GM18499 (cell line): Measurements from ENCODE around the gene CCDC32.

ENCODE experiments used
- ATAC-seq: cut with Tn5 transposase; IDR thresholded peaks from one replicate; pipeline ENCODE4 v1.9.1; 2021; ENCODE audit warnings: moderate number of reproducible peaks; ENCODE audit not compliant: insufficient read depth, unreplicated experiment

Gene CCDC32

GRCh38 chr15:40569129-40569953, 4.5 kb upstream of the CCDC32 start, which contains the start of gene RPUSD2:
RPUSD2 (plus strand) TSS chr15:40569299; CDS start chr15:40569338, 39 bp downstream.
- no peak for ATAC-seq

DNA sequence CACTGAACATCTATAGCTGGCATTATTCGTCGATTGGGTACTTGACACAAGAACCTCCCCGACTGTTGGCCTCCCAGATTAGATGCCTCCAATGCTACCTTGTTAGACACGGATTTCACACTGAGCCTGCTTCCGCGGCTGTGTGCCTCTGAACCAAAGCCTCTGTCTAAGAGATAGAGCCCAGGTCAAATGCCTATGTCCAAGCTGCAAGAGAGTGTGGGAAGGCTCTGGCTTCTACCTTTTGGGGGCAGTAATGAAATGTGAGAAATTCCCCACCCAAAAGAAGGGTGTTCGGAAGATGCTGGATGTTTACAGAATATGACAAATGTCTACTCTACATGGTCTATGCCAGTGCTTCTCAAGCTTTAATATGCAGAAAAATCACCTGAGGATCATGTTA, 2.3 kb upstream of the CCDC32 start:
- ATAC-seq, result no peak

DNA sequence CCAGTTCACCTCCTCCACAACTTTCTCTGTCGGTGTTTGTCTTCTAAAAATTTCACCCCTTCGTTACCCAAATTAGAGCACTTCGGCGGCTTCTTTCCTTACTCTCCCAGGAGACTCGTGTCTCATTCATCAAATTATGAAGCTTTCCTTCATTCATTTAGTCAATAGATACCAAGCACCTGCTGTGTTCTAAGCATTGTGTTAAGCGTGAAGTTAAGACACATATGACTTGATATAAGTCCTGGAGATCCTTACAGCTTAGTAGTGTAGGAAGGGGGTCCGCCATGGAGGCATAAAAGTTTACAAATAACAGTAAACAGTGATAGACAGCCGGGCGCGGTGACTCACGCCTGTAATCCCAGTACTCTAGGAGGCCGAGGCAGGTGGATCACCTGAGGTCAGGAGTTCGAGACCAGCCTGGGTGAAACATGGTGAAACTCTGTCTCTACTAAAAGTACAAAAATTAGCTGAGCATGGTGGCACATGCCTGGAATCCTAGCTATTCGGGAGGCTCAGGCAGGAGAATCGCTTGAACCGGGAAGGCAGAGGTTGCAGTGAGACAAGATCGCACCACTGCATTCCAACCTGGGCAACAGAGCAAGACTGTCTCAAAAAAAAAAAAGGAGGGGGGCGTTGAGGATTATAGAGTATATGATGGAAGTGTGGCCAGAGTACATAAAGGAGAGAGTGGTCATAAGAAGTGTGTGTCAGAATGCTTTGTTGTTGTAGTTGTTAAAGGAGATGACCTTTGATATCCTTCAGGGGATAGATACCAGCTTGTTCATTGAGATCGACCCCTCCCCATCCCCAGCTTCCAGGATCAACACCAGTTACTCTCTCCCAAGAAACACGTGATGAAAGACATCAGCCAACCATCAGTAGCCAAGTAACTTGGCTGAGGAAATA, 744 bp upstream of the CCDC32 start:
- no peak for ATAC-seq

DNA sequence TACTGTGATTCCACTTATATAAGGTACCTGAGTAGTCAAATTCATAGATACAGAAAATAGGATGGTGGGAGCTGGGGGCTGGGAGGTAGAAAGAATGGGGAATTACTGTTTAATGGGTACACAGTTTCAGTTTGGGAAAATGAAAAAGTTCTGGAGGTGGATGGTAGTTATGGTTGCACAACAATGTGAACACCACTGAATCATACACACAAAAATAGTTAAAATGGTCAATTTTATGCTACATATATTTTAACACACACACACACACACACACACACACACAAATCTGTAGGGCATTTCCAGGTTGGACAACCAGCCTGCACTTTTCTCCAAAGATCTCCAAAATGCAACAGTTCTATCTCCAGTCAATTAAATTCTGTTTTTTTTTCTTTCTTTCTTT, 1.4 kb downstream of the CCDC32 start:
- no peak for ATAC-seq

GRCh38 chr15:40562691-40563090, 2.2 kb downstream of the CCDC32 start:
- no peak for ATAC-seq

DNA sequence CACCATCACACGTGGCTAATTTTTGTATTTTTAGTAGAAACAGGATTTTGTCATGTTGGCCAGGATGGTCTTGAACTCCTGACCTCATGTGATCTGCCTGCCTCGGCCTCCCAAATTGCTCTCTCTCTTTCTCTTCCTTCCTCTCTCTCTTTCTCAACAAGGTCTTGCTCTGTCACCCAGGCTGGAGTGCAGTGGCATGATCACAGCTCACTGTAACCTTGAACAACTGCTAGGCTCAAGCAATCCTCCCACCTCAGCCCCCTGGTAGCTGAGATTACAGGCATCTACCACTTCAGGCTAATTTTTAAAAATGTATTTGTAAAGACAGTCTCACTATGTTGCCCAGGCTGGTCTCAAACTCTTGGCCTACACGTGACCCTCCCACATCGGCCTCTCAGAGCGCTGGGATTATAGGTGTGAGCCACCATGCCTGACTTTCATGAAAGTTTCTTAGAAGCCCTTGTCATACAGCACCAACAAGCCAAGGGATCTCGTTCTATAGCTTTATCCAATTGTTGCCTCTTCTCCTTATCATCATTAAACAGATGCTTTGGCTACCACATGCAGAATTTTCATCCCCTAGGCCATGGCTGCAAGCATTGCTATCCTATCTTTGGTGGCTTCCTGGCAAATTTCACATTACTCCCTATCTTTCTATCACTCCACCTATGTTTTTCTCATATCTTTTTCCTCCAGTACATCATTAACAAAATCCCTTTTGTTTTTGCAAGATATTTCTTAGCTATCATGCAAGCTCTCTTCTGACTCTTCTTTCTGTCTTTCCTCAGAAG, 5.7 kb downstream of the CCDC32 start:
- ATAC-seq, result no peak

GRCh38 chr15:40555876-40556275, 9.0 kb downstream of the CCDC32 start:
- no peak for ATAC-seq

DNA sequence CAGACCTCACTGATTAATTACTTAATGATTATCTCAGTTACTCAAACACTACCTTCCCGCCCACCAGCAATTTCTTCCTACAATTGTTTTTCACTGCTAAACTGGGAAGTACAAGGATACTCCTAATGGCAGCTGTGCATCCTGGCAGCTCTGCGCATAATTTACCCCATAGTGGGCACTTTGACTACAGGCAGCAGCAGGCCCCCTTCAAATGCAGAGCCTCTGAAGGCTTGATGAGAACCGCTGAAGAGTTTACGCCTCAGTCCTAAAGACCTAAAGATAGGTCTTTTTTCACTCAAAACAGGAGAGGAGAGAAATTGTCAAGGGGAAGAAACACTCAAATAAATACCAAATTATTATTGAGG, 10.7 kb downstream of the CCDC32 start:
- no peak for ATAC-seq

DNA sequence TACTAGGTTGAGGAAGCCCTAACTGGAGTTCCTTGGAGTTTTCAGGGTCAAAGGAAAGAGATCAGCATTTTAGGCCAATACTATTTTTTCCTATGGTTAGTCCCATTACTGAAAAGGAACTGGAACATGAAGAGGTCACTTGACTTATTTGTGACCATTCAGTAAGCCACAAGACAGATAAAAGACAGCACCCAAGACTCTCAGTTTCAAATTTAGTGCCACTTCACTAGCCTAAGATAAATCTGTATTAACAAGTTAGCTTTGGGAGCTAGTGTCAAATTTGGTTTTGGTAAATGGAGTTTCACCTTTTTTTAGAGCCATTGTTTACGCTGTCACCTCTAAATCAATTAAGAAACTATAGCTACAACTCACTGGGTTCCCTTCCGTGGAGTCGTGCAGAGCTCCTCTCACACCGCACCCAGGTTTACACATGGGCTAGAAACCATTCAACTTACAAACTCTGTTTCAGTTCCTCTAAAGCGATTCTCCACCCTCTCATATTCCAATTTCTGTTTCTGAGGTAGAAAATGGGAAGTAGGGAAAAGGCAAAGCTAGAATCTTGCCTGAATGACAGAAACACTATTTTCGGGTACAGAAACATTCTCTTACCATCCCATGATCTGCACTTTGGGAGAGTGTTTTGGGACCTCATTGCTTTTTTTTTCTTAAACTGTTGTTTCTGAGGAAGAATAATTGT, 14.4 kb downstream of the CCDC32 start:
- peak; percentile 68 for ATAC-seq

- no peak for ATAC-seq
Observed at GRCh38 chr15:40549894-40550293, 14.9 kb downstream of the CCDC32 start.

GRCh38 chr15:40548610-40549009, 16.2 kb downstream of the CCDC32 start:
- no peak for ATAC-seq

DNA sequence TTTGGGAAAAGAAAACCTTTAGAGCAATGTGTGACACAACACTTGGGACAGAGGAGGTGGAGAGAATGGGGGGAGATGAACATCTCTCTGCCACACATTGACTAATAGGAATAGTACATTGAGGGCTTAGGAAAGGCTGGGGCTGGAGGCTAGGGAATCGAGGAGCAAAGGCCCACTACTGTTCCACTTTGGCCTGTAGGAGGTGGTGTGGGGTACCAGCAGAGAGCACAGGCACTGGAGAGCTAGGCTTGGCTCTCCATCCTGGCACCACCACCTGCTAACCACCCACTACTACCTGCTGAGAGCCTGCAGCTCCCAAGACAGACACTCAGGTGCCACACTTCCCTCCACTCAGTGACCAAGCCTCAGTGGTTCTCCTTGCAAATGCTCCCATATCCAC, 19.4 kb downstream of the CCDC32 start:
- no peak for ATAC-seq

DNA sequence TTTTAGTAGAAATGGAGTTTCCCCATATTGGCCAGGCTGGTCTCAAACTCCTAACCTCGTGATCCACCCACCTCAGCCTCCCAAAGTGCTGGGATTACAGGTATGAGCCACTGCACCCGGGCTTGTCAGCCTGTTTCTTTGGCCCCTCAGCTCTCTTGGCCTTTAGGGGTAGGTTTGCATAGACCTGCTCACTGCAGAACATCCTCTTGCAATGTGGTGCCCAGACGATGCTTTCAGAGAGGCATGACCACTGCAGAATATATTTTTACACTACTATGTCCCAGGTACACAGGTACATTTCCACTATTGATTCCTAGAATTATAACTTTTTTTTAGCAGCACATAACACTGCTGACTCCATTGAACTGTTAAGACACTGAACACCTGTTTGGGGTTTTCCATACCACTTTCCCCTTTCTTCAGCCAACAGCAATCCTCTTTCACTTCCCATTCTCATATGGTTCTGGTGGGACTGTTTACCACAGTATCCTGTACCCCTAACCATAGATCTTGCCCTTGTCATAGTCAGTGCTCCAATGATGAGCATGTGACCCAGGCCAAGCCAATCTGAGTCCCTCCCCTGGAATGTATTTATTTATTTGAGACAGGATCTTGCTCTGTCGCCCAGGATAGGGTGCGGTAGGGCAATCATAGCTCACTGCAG, 21.1 kb downstream of the CCDC32 start:
- ATAC-seq, result peak; percentile 65

- no peak for ATAC-seq
Observed at GRCh38 chr15:40543082-40543481, 21.8 kb downstream of the CCDC32 start.

- ATAC-seq, result no peak
Observed at GRCh38 chr15:40538976-40539375, 25.9 kb downstream of the CCDC32 start.

GRCh38 chr15:40536501-40536900, 28.3 kb downstream of the CCDC32 start:
- ATAC-seq, result no peak

- no peak for ATAC-seq
Observed at GRCh38 chr15:40534371-40534770, 30.5 kb downstream of the CCDC32 start.

GRCh38 chr15:40533763-40534364, 31.0 kb downstream of the CCDC32 start:
- ATAC-seq, result no peak

GRCh38 chr15:40528801-40529200, 36.0 kb downstream of the CCDC32 start:
- ATAC-seq, result no peak
